K562 (cell line): Measurements from ENCODE around the gene SIGLEC11.

Experiments
- ESRRA ChIP-seq: fragments of 450-650 bp; IDR thresholded peaks from 2 replicates; pipeline ENCODE4 v1.6.1; 2014; ENCODE audit warnings: low read depth, mild to moderate bottlenecking, moderate library complexity, borderline replicate concordance
- MED1 ChIP-seq: sonication (generic); formaldehyde crosslinking; IDR thresholded peaks from 2 replicates; pipeline ENCODE4 v1.8.1; 2023; ENCODE audit warnings: missing genetic modification reagents, borderline replicate concordance
- ZNF512 ChIP-seq: IDR thresholded peaks from 2 replicates; pipeline ENCODE4 v1.6.1; 2016; ENCODE audit warnings: missing genetic modification characterization, missing compliant biosample characterization

- no peak for TF ChIP-seq MED1 (CRISPR knock-in tag)
- no peak for TF ChIP-seq ESRRA
- TF ChIP-seq ZNF512 (tag), result no peak
Measured at GRCh38 chr19:49968279-49968922, 7.4 kb upstream of the SIGLEC11 start.
